NCI-H345 treated with DMSO at 0.1 percent for 48 hours (cell line): ENCODE results near the gene ANAPC5.
"Not testable (repeated sequence)": the region's sequence is repeated elsewhere in the genome, so short reads cannot be mapped to it uniquely, and the experiment has no call there.

Experiments
- DNase-seq: peaks from one replicate; lab custom pipeline; 2025; ENCODE audit not compliant: unreplicated experiment; lab: John Stamatoyannopoulos, UW

Gene ANAPC5, protein sequence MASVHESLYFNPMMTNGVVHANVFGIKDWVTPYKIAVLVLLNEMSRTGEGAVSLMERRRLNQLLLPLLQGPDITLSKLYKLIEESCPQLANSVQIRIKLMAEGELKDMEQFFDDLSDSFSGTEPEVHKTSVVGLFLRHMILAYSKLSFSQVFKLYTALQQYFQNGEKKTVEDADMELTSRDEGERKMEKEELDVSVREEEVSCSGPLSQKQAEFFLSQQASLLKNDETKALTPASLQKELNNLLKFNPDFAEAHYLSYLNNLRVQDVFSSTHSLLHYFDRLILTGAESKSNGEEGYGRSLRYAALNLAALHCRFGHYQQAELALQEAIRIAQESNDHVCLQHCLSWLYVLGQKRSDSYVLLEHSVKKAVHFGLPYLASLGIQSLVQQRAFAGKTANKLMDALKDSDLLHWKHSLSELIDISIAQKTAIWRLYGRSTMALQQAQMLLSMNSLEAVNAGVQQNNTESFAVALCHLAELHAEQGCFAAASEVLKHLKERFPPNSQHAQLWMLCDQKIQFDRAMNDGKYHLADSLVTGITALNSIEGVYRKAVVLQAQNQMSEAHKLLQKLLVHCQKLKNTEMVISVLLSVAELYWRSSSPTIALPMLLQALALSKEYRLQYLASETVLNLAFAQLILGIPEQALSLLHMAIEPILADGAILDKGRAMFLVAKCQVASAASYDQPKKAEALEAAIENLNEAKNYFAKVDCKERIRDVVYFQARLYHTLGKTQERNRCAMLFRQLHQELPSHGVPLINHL

DNA sequence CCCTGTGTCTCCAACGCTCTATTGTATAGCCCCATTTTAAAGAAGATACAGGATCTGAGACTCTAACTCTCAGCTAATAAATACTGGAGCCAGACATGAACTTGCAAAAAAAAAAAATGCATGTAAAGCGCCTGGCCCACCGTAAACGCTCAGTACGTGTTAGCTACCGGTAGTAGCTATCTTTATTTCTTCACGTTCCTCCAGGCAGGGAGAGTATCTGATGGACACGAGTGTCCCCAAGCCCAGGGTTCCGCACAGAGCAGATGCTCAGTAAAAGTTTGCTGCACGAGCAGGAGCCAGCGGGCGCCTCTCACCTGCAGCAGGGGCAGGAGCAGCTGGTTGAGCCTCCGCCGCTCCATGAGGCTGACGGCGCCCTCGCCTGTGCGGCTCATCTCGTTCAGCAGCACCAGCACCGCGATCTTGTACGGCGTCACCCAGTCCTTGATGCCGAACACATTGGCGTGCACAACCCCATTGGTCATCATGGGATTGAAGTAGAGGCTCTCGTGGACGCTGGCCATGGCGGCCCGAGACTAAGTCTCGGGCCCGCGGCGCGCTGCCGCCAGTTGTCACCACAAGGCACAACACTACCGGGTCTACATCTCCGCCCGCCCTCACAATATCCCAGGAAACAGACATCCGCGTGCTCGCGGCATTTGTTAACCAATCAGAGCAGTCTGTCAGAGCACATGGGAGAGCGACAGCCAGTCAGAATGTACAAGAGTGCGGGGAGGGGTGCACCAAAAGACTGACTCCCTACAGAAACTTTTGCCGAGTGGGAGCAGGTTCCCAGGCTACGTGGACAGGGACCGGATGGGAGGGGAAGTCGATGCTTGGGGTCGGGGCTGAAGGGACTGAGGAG lies at the start of gene ANAPC5:
ANAPC5 (minus strand) TSS at position 592 of the 862 bp plus-strand sequence; CDS start at position 521, 71 bp downstream.
- peak; percentile 97 for DNase-seq

- peak; percentile 24 for DNase-seq
These were observed 48.3 kb upstream of the ANAPC5 start for GRCh38 chr12:121400332-121401139.

GRCh38 chr12:121399391-121400331 lies 47.5 kb upstream of the ANAPC5 start, which contains the start of gene RNF34:
Gene RNF34 (plus strand): TSS chr12:121400118. CDS start chr12:121400213, 95 bp downstream.
- peak; percentile 97 for DNase-seq

- no peak for DNase-seq
These were observed 46.1 kb upstream of the ANAPC5 start for GRCh38 chr12:121398355-121398754.

DNA sequence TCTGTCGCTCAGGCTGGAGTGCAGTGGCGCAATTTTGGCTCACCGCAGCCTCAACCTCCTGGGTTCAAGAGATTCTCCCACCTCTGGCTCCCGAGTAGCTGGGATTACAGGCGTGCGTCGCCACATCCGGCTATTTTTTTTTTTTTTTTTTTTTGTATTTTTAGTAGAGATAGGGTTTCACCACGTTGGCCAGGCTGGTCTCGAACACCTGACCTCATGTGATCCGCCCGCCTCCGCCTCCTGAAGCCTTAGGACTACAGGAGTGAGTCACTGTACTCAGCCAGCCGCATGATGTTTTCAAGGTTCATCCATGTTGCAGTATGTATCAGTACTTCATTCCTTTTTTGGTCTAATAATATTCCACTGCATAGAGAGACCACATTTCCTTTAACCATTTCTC lies 45.3 kb upstream of the ANAPC5 start:
- no peak for DNase-seq

DNA sequence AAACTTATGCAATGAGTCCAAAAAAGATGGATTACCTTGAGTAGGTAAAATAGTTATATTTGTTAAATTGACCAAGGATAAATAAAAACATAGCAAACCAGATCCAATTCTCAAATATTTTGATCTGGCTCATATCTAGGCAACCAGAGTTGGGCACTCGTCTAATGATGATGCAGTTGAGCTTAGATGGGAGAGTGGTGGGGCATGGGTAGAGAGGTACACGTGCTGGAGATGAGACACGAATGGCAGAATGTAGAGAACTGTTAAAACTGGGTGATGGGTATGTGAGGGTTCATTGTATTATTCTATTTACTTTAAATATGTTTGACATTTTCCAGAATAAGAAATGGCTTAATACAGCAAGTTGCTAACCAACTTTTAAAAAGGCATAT lies 40.1 kb upstream of the ANAPC5 start:
- no peak for DNase-seq

DNA sequence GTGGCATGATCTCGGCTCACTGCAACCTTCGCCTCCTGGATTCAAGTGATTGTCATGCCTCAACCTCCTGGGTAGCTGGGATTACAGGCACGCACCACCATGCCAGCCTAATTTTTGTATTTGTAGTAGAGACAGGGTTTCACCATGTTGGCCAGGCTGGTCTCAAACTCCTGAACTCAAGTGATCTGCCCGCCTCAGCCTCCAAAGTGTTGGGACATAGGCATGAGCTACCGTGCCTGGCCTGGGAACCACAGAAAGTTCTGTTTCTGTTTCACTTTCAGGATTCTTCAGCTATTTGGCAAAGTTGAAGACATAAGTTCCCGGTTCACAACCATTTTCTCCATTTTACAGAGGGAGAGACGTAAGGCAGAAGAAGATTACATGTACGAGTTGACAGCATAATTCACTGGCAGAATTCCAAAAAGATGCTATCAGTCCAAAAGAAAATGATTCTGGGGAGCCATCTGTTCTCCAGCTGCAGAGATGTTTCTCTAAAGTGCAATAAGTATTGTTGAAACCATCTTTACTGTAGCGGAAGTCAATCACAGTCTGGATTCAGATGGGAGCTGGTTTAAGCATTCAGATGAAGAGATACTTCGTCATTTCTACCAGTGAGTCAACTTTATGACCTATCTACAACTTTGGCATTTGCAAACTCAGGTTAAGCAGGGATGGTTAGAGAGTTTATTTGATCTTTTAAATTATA lies 39.6 kb upstream of the ANAPC5 start:
- DNase-seq: no peak

GRCh38 chr12:121390856-121391255 lies 38.6 kb upstream of the ANAPC5 start:
- DNase-seq: no peak

- no peak for DNase-seq
These were observed 36.3 kb upstream of the ANAPC5 start for GRCh38 chr12:121388421-121388981.

DNA sequence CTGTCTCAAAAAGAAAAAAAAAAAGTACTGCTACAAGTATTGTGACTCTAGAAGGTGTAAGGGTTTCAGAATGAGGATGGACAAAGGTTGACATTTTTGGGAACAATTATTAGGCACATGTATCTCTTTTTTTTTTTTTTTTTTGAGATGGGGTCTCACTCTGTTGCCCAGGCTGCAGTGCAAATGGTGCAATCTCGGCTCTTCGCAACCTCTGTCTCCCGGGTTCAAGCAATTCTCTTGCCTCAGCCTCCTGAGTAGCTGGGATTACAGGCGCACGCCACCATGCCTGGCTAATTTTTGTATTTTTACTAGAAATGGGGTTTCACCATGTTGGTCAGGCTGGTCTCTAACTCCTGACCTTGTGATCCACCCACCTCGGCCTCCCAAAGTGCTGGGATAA lies 32.7 kb upstream of the ANAPC5 start:
- not testable (repeated sequence) for DNase-seq

GRCh38 chr12:121383601-121384021 lies 31.4 kb upstream of the ANAPC5 start:
- DNase-seq: no peak

DNA sequence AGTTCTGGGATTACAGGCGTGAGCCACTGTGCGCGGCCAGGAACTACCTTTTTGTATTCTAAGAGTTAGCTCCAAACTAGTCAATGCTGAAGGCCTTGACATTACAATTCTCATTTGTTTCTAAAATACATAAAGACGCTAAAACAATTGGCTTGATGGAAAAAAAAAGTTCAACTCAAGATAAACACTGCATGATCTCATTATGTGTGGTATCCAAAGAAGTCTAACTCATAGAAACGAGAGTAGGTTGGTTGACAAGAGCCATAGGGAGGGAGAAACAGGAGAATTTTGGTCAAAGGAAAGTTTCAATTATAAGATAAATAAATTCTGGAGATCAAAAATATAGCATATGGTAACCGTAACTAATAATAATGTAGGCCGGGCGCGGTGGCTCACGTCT lies 27.7 kb upstream of the ANAPC5 start:
- no peak for DNase-seq

DNA sequence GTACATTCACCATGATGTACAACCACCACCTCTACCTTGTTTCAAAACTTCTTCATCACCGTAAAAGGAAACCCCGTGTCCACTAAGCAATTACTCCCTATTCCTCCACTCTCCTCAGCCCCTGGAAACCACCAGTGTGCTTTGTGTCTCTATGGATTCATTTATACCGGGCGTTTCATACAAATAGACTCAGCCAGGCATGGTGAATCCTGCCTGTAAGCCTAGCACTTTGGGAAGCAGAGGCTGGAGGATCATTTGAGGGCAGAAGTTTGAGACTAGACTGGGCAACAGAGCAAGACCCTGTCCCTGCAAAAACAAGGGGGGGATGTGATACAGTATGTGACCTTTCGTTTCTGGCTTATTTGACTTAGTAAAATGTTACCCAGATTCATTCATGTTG lies 26.5 kb upstream of the ANAPC5 start:
- DNase-seq: no peak

GRCh38 chr12:121376754-121377697 lies 24.8 kb upstream of the ANAPC5 start:
- DNase-seq: no peak

DNA sequence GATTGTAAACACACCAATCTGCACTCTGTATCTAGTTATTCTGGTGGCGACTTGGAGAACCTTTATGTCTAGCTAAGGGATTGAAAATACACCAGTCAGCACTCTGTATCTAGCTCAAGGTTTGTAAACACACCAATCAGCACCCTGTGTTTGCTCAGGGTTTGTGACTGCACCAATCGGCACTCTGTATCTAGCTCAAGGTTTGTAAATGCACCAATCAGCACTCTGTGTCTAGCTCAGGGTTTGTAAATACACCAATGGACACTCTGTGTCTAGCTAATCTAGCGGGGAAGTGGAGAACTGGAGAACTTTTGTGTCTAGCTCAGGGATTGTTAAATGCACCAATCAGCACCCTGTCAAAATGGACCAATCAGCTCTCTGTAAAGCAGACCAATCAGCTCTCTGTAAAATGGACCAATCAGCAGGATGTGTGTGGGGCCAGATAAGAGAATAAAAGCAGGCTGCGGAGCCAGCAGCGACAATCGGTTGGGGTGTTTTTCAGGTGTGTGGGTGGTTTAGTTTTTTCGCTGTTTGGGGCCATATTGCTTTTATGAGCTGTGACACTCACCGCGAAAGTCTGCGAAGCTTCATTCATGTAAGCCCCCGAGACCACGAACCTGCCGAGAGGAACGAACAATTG lies 22.9 kb upstream of the ANAPC5 start:
- not testable (repeated sequence) for DNase-seq

GRCh38 chr12:121374336-121374735 lies 22.1 kb upstream of the ANAPC5 start:
- not testable (repeated sequence) for DNase-seq

GRCh38 chr12:121373755-121374154 lies 21.5 kb upstream of the ANAPC5 start:
- DNase-seq: no peak
